WTC11 (cell line): ENCODE results near the gene CRY2. TPM values are rescaled to one million over a fixed set of nuclear protein-coding genes. Genes with fewer than 3 reads are reported as not detected.
A peak's percentile ranks its signal among the peaks of the same experiment; 100 is the strongest.

ENCODE experiments used
- ATAC-seq: fragments of 200-7000 bp; cut with Tn5 transposase; 2 replicates; pipeline ENCODE4 v1.10.0; 2021; ENCODE audit warnings: mild to moderate bottlenecking, moderate library complexity
- CTCF ChIA-PET: fragments of 300-600 bp; sonication (Branson Sonifier 250); formaldehyde crosslinking; loops from one replicate; lab custom pipeline; 2021; ENCODE audit warnings: antibody characterized with exemption; lab: Charles Lee
- POLR2A ChIA-PET: fragments of 350-600 bp; sonication (Branson Sonifier 250); formaldehyde crosslinking; loops from one replicate; lab custom pipeline; 2021; ENCODE audit warnings: antibody characterized with exemption; lab: Charles Lee
- DNase-seq: peaks from one replicate; pipeline ENCODE4 v3.0.0; 2021; ENCODE audit warnings: low spot score
- H3K27ac Mint-ChIP-seq: 2 replicates; pipeline ENCODE4 v1.8.0; 2021; ENCODE audit warnings: mixed read lengths
- H3K27me3 Mint-ChIP-seq: 2 replicates; pipeline ENCODE4 v1.8.0; 2021; ENCODE audit warnings: low read depth, mild to moderate bottlenecking, moderate library complexity, mixed read lengths
- H3K36me3 Mint-ChIP-seq: 2 replicates; pipeline ENCODE4 v1.8.0; 2021; ENCODE audit warnings: mixed read lengths
- H3K4me1 Mint-ChIP-seq: 2 replicates; pipeline ENCODE4 v1.8.0; 2022; ENCODE audit warnings: mixed read lengths
- H3K4me3 Mint-ChIP-seq: 2 replicates; pipeline ENCODE4 v1.8.0; 2021; ENCODE audit warnings: mild to moderate bottlenecking, moderate library complexity, mixed read lengths
- H3K9me3 Mint-ChIP-seq: 2 replicates; pipeline ENCODE4 v1.8.0; 2021; ENCODE audit warnings: mixed read lengths
- ATF1 ChIP-seq: sonication (generic); formaldehyde crosslinking; IDR thresholded peaks from 2 replicates; pipeline ENCODE4 v1.8.1; 2023; ENCODE audit warnings: mild to moderate bottlenecking, moderate library complexity, missing genetic modification reagents
- EMX1 ChIP-seq: fragments of 250-450 bp; sonication (Bioruptor Pico); IDR thresholded peaks from 2 replicates; pipeline ENCODE4 v1.8.0; 2021; ENCODE audit warnings: mild to moderate bottlenecking
- FOXP1 ChIP-seq: sonication (generic); formaldehyde crosslinking; IDR thresholded peaks from 2 replicates; pipeline ENCODE4 v1.8.0; 2022; ENCODE audit warnings: missing genetic modification reagents, mild to moderate bottlenecking, moderate library complexity, borderline replicate concordance
- GRHL2 ChIP-seq: fragments of 250-450 bp; sonication (Bioruptor Pico); IDR thresholded peaks from 2 replicates; pipeline ENCODE4 v1.8.0; 2022; ENCODE audit warnings: mild to moderate bottlenecking, moderate library complexity; ENCODE audit not compliant: insufficient replicate concordance, severe bottlenecking
- HMGXB4 ChIP-seq: sonication (generic); formaldehyde crosslinking; IDR thresholded peaks from 2 replicates; pipeline ENCODE4 v1.8.1; 2023; ENCODE audit warnings: mild to moderate bottlenecking, moderate library complexity, missing genetic modification reagents
- NFE2L1 ChIP-seq: sonication (generic); formaldehyde crosslinking; IDR thresholded peaks from 2 replicates; pipeline ENCODE4 v1.8.1; 2023; ENCODE audit warnings: missing genetic modification reagents
- PREB ChIP-seq: sonication (generic); formaldehyde crosslinking; IDR thresholded peaks from 2 replicates; pipeline ENCODE4 v1.8.1; 2022; ENCODE audit warnings: mild to moderate bottlenecking, missing genetic modification reagents, moderate library complexity, borderline replicate concordance
- SMAD3 ChIP-seq: sonication (generic); formaldehyde crosslinking; IDR thresholded peaks from 2 replicates; pipeline ENCODE4 v1.8.0; 2022; ENCODE audit warnings: missing genetic modification reagents, mild to moderate bottlenecking, borderline replicate concordance
- TEAD4 ChIP-seq: sonication (generic); formaldehyde crosslinking; IDR thresholded peaks from 2 replicates; pipeline ENCODE4 v1.8.0; 2022; ENCODE audit warnings: mild to moderate bottlenecking, missing genetic modification reagents
- TP53 ChIP-seq: sonication (generic); formaldehyde crosslinking; IDR thresholded peaks from 2 replicates; pipeline ENCODE4 v1.8.1; 2023; ENCODE audit warnings: mild to moderate bottlenecking, missing genetic modification reagents
- ZNF121 ChIP-seq: sonication (generic); formaldehyde crosslinking; IDR thresholded peaks from 2 replicates; pipeline ENCODE4 v1.8.0; 2023; ENCODE audit warnings: missing genetic modification reagents
- ZNF532 ChIP-seq: fragments of 250-450 bp; sonication (Bioruptor Pico); IDR thresholded peaks from 2 replicates; pipeline ENCODE4 v1.9.0; 2021; ENCODE audit warnings: mild to moderate bottlenecking, borderline replicate concordance
- total RNA-seq: library from RNA; stranded (reverse); gene quantifications from 3 replicates; pipeline ENCODE4 v1.2.3, GENCODE V29; 2021
- TF ChIP-seq, protein P1 (sequence below): sonication (generic); formaldehyde crosslinking; IDR thresholded peaks from 2 replicates; pipeline ENCODE4 v1.8.0; 2023; ENCODE audit warnings: missing genetic modification reagents, mild to moderate bottlenecking, borderline replicate concordance
- TF ChIP-seq, protein P2 (sequence below): sonication (generic); formaldehyde crosslinking; IDR thresholded peaks from 2 replicates; pipeline ENCODE4 v1.8.1; 2022; ENCODE audit warnings: low read depth, mild to moderate bottlenecking, moderate library complexity, missing genetic modification reagents, borderline replicate concordance

Gene CRY2
- total RNA-seq, 1 experiment from 2014 or later, result 18.3 TPM

DNA sequence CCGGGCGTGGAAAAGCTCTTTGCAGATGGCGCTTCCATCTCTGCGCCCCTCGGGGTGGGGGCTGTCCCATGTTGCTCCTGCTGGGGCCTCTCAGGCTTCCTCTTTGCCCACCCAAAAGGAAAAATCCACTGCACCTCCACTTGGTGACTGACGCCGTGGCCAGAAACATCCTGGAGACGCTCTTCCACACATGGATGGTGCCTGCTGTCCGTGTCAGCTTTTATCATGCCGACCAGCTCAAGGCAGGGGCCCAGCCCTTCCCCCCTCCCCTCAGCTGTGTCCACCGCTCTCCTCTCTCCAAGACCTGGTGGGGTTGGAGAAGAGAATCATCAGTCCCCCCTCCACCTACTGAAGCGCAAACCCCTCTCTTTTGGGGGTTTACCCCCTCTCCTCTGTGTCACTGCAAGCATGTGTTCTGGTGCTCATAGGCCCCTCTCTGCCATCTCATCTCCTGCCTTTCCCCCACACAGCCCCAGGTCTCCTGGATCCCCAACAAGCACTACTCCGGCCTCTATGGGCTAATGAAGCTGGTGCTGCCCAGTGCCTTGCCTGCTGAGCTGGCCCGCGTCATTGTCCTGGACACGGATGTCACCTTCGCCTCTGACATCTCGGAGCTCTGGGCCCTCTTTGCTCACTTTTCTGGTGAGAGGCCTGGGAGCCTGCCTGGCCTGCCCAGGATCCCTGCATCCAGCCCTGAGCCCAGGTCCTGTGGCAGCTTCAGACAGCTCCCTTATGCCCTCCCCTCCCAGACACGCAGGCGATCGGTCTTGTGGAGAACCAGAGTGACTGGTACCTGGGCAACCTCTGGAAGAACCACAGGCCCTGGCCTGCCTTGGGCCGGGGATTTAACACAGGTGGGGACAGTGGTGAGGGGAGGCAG lies 77.0 kb downstream of the CRY2 start:
- Mint-ChIP-seq H3K27me3 (peaks cover 2% of the 10 kb centered on the region; the same call in 1 of the 2 replicates), H3K36me3 (peaks cover 25% of the 10 kb centered on the region), H3K4me3 (peak overlapping the region; percentile 92), H3K4me1 (peaks cover 31% of the 10 kb centered on the region), H3K27ac (peak overlapping the region; percentile 52), H3K9me3 (no peaks in the 10 kb centered on the region)
- TF ChIP-seq PREB (CRISPR knock-in tag) (no peak), SMAD3 (CRISPR knock-in tag) (no peak), GRHL2 (CRISPR knock-in tag) (no peak), ATF1 (CRISPR knock-in tag) (no peak), NFE2L1 (CRISPR knock-in tag) (no peak), TP53 (CRISPR knock-in tag) (no peak), ZNF121 (CRISPR knock-in tag) (no peak)
- ChIA-PET CTCF (interaction anchor here (1.0 to 4.0 kb wide), 7 partner anchors 27 to 82 kb away, joined by 3 to 33 read pairs (median 5); no protein-coding TSS in a partner anchor), POLR2A (interaction anchor here (0.6 to 1.1 kb wide), 4 partner anchors 8 to 319 kb away, joined by 3 to 4 read pairs (median 4); no protein-coding TSS in a partner anchor)
- DNase-seq, result peak; percentile 8
- ATAC-seq, result no peak

DNA sequence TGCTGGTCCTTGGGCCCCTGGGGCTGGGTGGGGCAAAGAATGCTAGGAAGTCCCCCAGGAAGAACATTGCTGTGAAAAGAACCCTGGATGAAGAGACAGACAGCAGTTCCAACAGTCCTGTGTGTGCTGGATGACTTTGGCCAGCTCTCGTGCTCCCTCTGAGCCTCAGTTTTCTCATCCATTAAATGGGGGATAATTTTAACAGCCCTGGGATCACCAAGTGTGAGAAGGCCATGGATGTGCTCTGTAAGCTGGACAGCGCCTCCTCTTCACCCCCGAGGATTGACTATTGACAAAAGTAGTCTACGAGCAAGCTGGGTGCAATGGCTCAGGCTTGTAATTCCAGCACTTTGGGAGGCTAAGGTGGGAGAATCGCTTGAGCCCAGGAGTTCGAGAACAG lies 77.7 kb downstream of the CRY2 start:
- Mint-ChIP-seq H3K27me3 (peaks cover 2% of the 10 kb centered on the region; the same call in 1 of the 2 replicates), H3K4me3 (peak overlapping the region; percentile 92; the same call in 1 of the 2 replicates), H3K4me1 (peaks cover 25% of the 10 kb centered on the region), H3K27ac (no peak overlapping the region), H3K36me3 (peaks cover 25% of the 10 kb centered on the region), H3K9me3 (no peaks in the 10 kb centered on the region)
- POLR2A ChIA-PET, result no interaction called here
- CTCF ChIA-PET, result interaction anchor here (0.6 to 4.0 kb wide), 3 partner anchors 27 to 82 kb away, joined by 3 to 33 read pairs (median 5); no protein-coding TSS in a partner anchor
- TF ChIP-seq, protein P1, sequence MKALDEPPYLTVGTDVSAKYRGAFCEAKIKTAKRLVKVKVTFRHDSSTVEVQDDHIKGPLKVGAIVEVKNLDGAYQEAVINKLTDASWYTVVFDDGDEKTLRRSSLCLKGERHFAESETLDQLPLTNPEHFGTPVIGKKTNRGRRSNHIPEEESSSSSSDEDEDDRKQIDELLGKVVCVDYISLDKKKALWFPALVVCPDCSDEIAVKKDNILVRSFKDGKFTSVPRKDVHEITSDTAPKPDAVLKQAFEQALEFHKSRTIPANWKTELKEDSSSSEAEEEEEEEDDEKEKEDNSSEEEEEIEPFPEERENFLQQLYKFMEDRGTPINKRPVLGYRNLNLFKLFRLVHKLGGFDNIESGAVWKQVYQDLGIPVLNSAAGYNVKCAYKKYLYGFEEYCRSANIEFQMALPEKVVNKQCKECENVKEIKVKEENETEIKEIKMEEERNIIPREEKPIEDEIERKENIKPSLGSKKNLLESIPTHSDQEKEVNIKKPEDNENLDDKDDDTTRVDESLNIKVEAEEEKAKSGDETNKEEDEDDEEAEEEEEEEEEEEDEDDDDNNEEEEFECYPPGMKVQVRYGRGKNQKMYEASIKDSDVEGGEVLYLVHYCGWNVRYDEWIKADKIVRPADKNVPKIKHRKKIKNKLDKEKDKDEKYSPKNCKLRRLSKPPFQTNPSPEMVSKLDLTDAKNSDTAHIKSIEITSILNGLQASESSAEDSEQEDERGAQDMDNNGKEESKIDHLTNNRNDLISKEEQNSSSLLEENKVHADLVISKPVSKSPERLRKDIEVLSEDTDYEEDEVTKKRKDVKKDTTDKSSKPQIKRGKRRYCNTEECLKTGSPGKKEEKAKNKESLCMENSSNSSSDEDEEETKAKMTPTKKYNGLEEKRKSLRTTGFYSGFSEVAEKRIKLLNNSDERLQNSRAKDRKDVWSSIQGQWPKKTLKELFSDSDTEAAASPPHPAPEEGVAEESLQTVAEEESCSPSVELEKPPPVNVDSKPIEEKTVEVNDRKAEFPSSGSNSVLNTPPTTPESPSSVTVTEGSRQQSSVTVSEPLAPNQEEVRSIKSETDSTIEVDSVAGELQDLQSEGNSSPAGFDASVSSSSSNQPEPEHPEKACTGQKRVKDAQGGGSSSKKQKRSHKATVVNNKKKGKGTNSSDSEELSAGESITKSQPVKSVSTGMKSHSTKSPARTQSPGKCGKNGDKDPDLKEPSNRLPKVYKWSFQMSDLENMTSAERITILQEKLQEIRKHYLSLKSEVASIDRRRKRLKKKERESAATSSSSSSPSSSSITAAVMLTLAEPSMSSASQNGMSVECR, result 0 out of 2 replicates have a peak, but pooled peaks have one; percentile 21
- TF ChIP-seq FOXP1, result no peak
- no peak for TF ChIP-seq HMGXB4 (CRISPR knock-in tag)
- DNase-seq (no peak), ATAC-seq (no peak)

- ChIA-PET CTCF (interaction anchor here (0.6 to 2.3 kb wide), 4 partner anchors 33 to 81 kb away, joined by 3 to 5 read pairs (median 4); no protein-coding TSS in a partner anchor), POLR2A (no interaction called here)
- Mint-ChIP-seq H3K27ac (no peak overlapping the region), H3K4me1 (peaks cover 19% of the 10 kb centered on the region), H3K27me3 (peaks cover 2% of the 10 kb centered on the region; the same call in 1 of the 2 replicates), H3K9me3 (no peaks in the 10 kb centered on the region), H3K36me3 (peaks cover 25% of the 10 kb centered on the region), H3K4me3 (no peak overlapping the region)
- ATAC-seq, result no peak
- DNase-seq, result no peak
- TF ChIP-seq TEAD4 (CRISPR knock-in tag) (no peak), EMX1 (CRISPR knock-in tag) (no peak), ZNF532 (CRISPR knock-in tag) (no peak)
- TF ChIP-seq, protein P2, sequence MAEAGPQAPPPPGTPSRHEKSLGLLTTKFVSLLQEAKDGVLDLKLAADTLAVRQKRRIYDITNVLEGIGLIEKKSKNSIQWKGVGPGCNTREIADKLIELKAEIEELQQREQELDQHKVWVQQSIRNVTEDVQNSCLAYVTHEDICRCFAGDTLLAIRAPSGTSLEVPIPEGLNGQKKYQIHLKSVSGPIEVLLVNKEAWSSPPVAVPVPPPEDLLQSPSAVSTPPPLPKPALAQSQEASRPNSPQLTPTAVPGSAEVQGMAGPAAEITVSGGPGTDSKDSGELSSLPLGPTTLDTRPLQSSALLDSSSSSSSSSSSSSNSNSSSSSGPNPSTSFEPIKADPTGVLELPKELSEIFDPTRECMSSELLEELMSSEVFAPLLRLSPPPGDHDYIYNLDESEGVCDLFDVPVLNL (CRISPR knock-in tag), result no peak
Observed at GRCh38 chr11:45925550-45925949, 78.3 kb downstream of the CRY2 start.
